Jurkat, Clone E6-1 (cell line): ENCODE data around the gene IFI6.

Experiments used
- DNase-seq: peaks from one replicate; pipeline ENCODE4 v3.0.0-alpha.2; 2011; ENCODE audit warnings: low read depth, low spot score
- H3K4me3 ChIP-seq: 2 replicates; pipeline ENCODE4 v1.5.1; 2011; ENCODE audit warnings: mild to moderate bottlenecking, low read length, control low read depth, moderate library complexity

The IFI6 gene

DNA sequence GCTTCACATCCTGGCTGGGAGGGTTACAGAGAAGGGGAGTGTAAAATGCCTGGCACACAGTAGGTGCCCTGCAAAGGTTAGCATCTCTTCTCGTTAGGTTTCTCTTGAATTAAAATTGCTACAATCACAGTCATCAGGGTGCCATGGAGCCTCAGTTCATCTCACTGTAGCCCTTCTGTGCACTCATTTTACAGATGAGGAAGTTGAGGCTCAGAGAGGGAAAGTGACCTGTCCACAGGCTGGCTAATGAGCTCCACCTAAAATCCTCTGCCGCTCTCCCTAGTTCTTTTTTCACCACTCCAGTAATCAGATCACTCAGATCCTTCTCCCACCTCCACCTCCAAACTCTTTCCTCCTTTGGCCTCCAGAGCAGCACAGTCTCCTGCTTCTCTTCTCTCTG lies 54.6 kb downstream of the IFI6 start:
- no peak for DNase-seq
- H3K4me3 ChIP-seq: no peak overlapping the region

DNA sequence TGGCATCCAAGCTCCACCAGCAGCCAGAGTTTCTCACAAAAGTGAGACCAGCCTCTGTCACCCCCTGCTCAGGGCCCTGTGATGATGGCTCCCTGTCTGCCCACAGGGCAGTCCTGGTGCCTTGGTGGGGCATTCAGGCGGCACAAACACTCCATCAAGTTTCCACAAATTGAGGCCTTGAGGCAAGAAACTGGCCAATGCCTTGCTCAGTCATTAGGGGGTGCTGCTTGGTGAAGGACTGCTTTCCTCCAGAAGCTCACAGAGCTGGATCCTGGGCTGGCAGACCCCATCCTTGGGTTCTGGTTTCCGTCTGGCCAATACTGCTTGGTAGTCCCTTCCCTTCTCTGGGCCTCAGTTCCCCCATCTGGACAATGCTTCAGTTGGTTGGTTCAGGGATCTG lies 55.6 kb downstream of the IFI6 start:
- H3K4me3 ChIP-seq: no peak overlapping the region
- no peak for DNase-seq
